ENCODE data around the gene LITAFD. TPM values are rescaled to one million over a fixed set of nuclear protein-coding genes. Genes with fewer than 3 reads are reported as not detected.
"Not testable (repeated sequence)": the region's sequence is repeated elsewhere in the genome, so short reads cannot be mapped to it uniquely, and the experiment has no call there.

The LITAFD gene
- total RNA-seq = not detected in 3 replicates

- no peak for DNase-seq (ENCODE audit: low spot score in 2 of 2, unreplicated experiment in 2 of 2)
- Mint-ChIP-seq H3K27ac (no peak within 1 kb of the TSS), H3K4me3 (no peak within 1 kb of the TSS)
Measured at GRCh38 chr16:8882041-8882617, at the start of gene LITAFD. LITAFD (plus strand) TSS chr16:8882351; CDS start chr16:8884356, 2,005 bp downstream.

GRCh38 chr16:8832717-8833105 is 49.4 kb upstream of the LITAFD start:
- Mint-ChIP-seq H3K27me3 (ENCODE audit: low read depth) (no peaks in the 10 kb centered on the region), H3K36me3 (peaks cover 29% of the 10 kb centered on the region), H3K27ac (no peak overlapping the region), H3K4me3 (no peak overlapping the region), H3K4me1 (no peaks in the 10 kb centered on the region), H3K9me3 (no peaks in the 10 kb centered on the region)
- no peak for TF ChIP-seq CTCF (IDR thresholded peaks at IDR 0.05; ENCODE audit: unreplicated experiment)
- no peak for DNase-seq (ENCODE audit: low spot score in 2 of 2, unreplicated experiment in 2 of 2)

More at GRCh38 chr16:8882041-8882617, at the start of gene LITAFD:
- TF ChIP-seq CTCF (IDR thresholded peaks at IDR 0.05; ENCODE audit: unreplicated experiment) = no peak
- peaks cover 8% of the 10 kb centered on the region for H3K4me1 Mint-ChIP-seq
- H3K9me3 Mint-ChIP-seq = no peaks in the 10 kb centered on the region
- H3K36me3 Mint-ChIP-seq = peaks cover 3% of the 10 kb centered on the region
- no peaks in the 10 kb centered on the region for H3K27me3 Mint-ChIP-seq (ENCODE audit: low read depth)

GRCh38 chr16:8836797-8837196 is 45.4 kb upstream of the LITAFD start:
- H3K27ac Mint-ChIP-seq; H3K36me3 Mint-ChIP-seq; H3K9me3 Mint-ChIP-seq; H3K27me3 Mint-ChIP-seq (ENCODE audit: low read depth); H3K4me3 Mint-ChIP-seq; DNase-seq (ENCODE audit: low spot score in 2 of 2, unreplicated experiment in 2 of 2); H3K4me1 Mint-ChIP-seq: not testable (repeated sequence)

GRCh38 chr16:8837594-8837993 is 44.6 kb upstream of the LITAFD start:
- not testable (repeated sequence) for DNase-seq (ENCODE audit: low spot score in 2 of 2, unreplicated experiment in 2 of 2); H3K27me3 Mint-ChIP-seq (ENCODE audit: low read depth); H3K9me3 Mint-ChIP-seq; H3K27ac Mint-ChIP-seq; H3K4me3 Mint-ChIP-seq; H3K4me1 Mint-ChIP-seq
- peaks cover 11% of the 10 kb centered on the region for H3K36me3 Mint-ChIP-seq

DNA sequence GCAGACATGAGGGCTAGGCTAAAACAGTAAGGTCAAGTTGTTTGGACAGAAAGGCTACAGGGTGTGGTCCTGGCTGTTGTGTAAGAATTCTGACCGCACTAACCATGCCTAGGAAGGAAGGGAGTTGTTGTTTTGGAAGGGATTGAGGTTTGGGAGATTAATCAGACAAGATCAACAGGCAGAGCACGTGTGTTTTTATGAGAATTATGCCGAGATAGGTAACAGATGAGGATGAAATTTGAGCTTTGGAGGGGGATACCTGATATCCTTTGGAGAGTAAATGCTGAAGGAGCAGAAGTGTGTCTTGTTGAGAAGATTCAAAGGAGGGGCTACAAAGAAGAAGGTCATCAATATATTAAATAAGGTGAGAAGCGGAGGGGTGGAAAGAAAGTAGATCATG is 40.1 kb upstream of the LITAFD start:
- DNase-seq (ENCODE audit: low spot score in 2 of 2, unreplicated experiment in 2 of 2); H3K9me3 Mint-ChIP-seq; H3K27me3 Mint-ChIP-seq (ENCODE audit: low read depth); H3K4me3 Mint-ChIP-seq; H3K4me1 Mint-ChIP-seq; H3K27ac Mint-ChIP-seq: not testable (repeated sequence)
- H3K36me3 Mint-ChIP-seq = peaks cover 26% of the 10 kb centered on the region

DNA sequence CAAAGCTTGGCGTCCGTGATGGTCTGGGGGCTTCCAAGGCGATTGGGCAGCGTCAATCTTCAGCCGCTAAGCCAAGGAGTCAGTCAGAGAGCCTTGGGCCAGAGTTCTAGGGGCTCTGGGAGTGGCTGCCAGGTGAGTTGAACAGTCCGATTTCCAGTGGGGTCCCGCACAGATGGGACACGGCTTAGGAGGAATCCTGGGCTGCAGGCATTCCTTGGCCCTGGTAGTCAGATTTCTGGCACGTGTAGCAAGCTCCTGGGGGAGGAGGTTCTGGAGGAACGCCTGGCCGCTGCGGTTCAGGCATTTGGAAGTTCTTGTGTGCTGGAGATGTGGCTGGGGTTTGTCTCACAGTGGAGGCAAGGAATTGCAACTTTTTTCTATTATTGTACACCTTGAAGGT is 38.9 kb upstream of the LITAFD start:
- peaks cover 26% of the 10 kb centered on the region for H3K36me3 Mint-ChIP-seq
- H3K27me3 Mint-ChIP-seq (ENCODE audit: low read depth); H3K9me3 Mint-ChIP-seq; H3K4me3 Mint-ChIP-seq; H3K4me1 Mint-ChIP-seq; H3K27ac Mint-ChIP-seq; DNase-seq (ENCODE audit: low spot score in 2 of 2, unreplicated experiment in 2 of 2): not testable (repeated sequence)

GRCh38 chr16:8845699-8846298 is 36.4 kb upstream of the LITAFD start:
- H3K4me1 Mint-ChIP-seq = peaks cover 5% of the 10 kb centered on the region
- H3K27ac Mint-ChIP-seq = no peak overlapping the region
- H3K9me3 Mint-ChIP-seq = no peaks in the 10 kb centered on the region
- H3K36me3 Mint-ChIP-seq = peaks cover 34% of the 10 kb centered on the region
- no peaks in the 10 kb centered on the region for H3K27me3 Mint-ChIP-seq (ENCODE audit: low read depth)
- no peak overlapping the region for H3K4me3 Mint-ChIP-seq
- TF ChIP-seq CTCF (IDR thresholded peaks at IDR 0.05; ENCODE audit: unreplicated experiment) = no peak
- DNase-seq (ENCODE audit: low spot score in 2 of 2, unreplicated experiment in 2 of 2) = no peak
